HCT116 (cell line): ENCODE data around the gene TACR2. TPM values are rescaled to one million over a fixed set of nuclear protein-coding genes. Genes with fewer than 3 reads are reported as not detected.

ENCODE experiments used
- ATAC-seq: fragments of 200-7000 bp; cut with Tn5 transposase; 2 replicates; pipeline ENCODE4 v1.9.1; 2020; ENCODE audit warnings: mild to moderate bottlenecking, moderate library complexity
- BruUV-seq: library from RNA; stranded (reverse); fragments of 400-500 nt; replicated peaks from 2 replicates; lab custom pipeline; 2021; lab: Mats Ljungman, UMichigan
- CTCF ChIA-PET: fragments of 300-600 bp; sonication (Branson Sonifier 250); formaldehyde crosslinking; loops from one replicate; lab custom pipeline; 2021; ENCODE audit warnings: antibody characterized with exemption; lab: Charles Lee
- POLR2A ChIA-PET: fragments of 300-600, 350-600 bp; sonication (Branson Sonifier 250); formaldehyde crosslinking; loops from one replicate; lab custom pipeline; 2021; ENCODE audit warnings: antibody characterized with exemption; lab: Charles Lee
- RAD21 ChIA-PET, 2 experiments: fragments of 300-600 bp; sonication (Branson Sonifier 250); formaldehyde crosslinking; loops; one replicate each; lab custom pipeline; 2023; ENCODE audit warnings: low total read pairs in 2 of 2; ENCODE audit not compliant: uncharacterized antibody in 2 of 2, unreplicated experiment in 2 of 2, low non-redundant PET in 1 of 2; lab: Charles Lee
- DNase-seq: peaks from one replicate; pipeline ENCODE4 v3.0.0-alpha.2; 2010; ENCODE audit warnings: low read depth, low spot score
- H2AFZ ChIP-seq: fragments of 200-600 bp; shearing (Covaris generic), sonication (generic); 2 replicates; pipeline ENCODE4 v1.6.1; 2017; ENCODE audit warnings: low read depth, mixed run types, mixed read lengths, antibody characterized with exemption, low read length; ENCODE audit not compliant: poor library complexity, severe bottlenecking
- H3K27ac ChIP-seq: 2 replicates; pipeline ENCODE4 v1.5.1; 2012; ENCODE audit warnings: low read depth, low read length
- H3K27me3 ChIP-seq: fragments of 200-600 bp; sonication (generic); 2 replicates; pipeline ENCODE4 v1.6.1; 2016; ENCODE audit warnings: mixed run types, low read length, mixed read lengths; ENCODE audit not compliant: insufficient read depth
- H3K36me3 ChIP-seq, 2 experiments: fragments of 200-500 bp in 1 of 2; fragments of 200-600 bp in 1 of 2; sonication (Bioruptor generic) in 1 of 2; sonication (generic) in 1 of 2; 2 replicates each; pipeline versions ENCODE4 v1.5.1 to v1.6.1; 2014 to 2016; ENCODE audit warnings: low read length in 2 of 2, inconsistent platforms in 1 of 2, mixed read lengths in 1 of 2, mixed run types in 1 of 2; ENCODE audit not compliant: insufficient read depth in 2 of 2, control insufficient read depth in 1 of 2
- H3K4me1 ChIP-seq, 2 experiments: fragments of 200-600 bp in 1 of 2; sonication (generic) in 1 of 2; 2 replicates each; pipeline versions ENCODE4 v1.5.1 to v1.6.1; 2012 to 2017; ENCODE audit warnings: low read length in 2 of 2, inconsistent platforms in 1 of 2, mild to moderate bottlenecking in 1 of 2, mixed read lengths in 1 of 2, mixed run types in 1 of 2, moderate library complexity in 1 of 2; ENCODE audit not compliant: insufficient read depth in 2 of 2, control insufficient read depth in 1 of 2
- H3K4me2 ChIP-seq: fragments of 200-600 bp; sonication (generic); 2 replicates; pipeline ENCODE4 v1.6.1; 2017; ENCODE audit warnings: mixed run types, low read length, mixed read lengths
- H3K4me3 ChIP-seq, 2 experiments: fragments of 200-600 bp in 1 of 2; sonication (generic) in 1 of 2; replicated peaks in 1 of 2; 2 replicates each; pipeline ENCODE4 v1.5.1; 2011 to 2016; ENCODE audit warnings: low read length in 2 of 2, control low read depth in 1 of 2, low read depth in 1 of 2, mild to moderate bottlenecking in 1 of 2, mixed read lengths in 1 of 2, mixed run types in 1 of 2
- H3K79me2 ChIP-seq: fragments of 200-600 bp; sonication (generic); 2 replicates; pipeline ENCODE4 v1.6.1; 2017; ENCODE audit warnings: mild to moderate bottlenecking, mixed run types, low read length, moderate library complexity, mixed read lengths; ENCODE audit not compliant: insufficient read depth
- H3K9ac ChIP-seq: fragments of 200-600 bp; sonication (generic); 2 replicates; pipeline ENCODE4 v1.6.1; 2016; ENCODE audit warnings: low read length, mixed read lengths
- H3K9me2 ChIP-seq: fragments of 200-600 bp; sonication (generic), shearing (Covaris generic); 2 replicates; pipeline ENCODE4 v1.6.1; 2017; ENCODE audit warnings: mixed run types, mild to moderate bottlenecking, moderate library complexity; ENCODE audit not compliant: insufficient read depth
- H3K9me3 ChIP-seq, 2 experiments: fragments of 200-500 bp in 1 of 2; fragments of 200-600 bp in 1 of 2; sonication (Bioruptor generic) in 1 of 2; sonication (generic) in 1 of 2; 2 replicates each; pipeline ENCODE4 v1.6.1; 2014 to 2017; ENCODE audit warnings: low read length in 2 of 2, mixed read lengths in 2 of 2, inconsistent platforms in 1 of 2, low read depth in 1 of 2, mild to moderate bottlenecking in 1 of 2, mixed run types in 1 of 2, moderate library complexity in 1 of 2; ENCODE audit not compliant: control insufficient read depth in 1 of 2, insufficient read depth in 1 of 2
- H4K20me1 ChIP-seq: fragments of 200-600 bp; sonication (generic), shearing (Covaris generic); 2 replicates; pipeline ENCODE4 v1.6.1; 2017; ENCODE audit warnings: mixed run types, mild to moderate bottlenecking, moderate library complexity; ENCODE audit not compliant: insufficient read depth
- ATF3 ChIP-seq: IDR thresholded peaks from 2 replicates; pipeline ENCODE4 v1.6.1; 2012
- CEBPB ChIP-seq: IDR thresholded peaks from 2 replicates; pipeline ENCODE4 v1.6.1; 2012; ENCODE audit warnings: low read depth
- EGR1 ChIP-seq: IDR thresholded peaks from 2 replicates; pipeline ENCODE4 v1.6.1; 2012; ENCODE audit warnings: low read depth
- EZH2phosphoT487 ChIP-seq: fragments of 200-600 bp; IDR thresholded peaks from 2 replicates; pipeline ENCODE4 v1.6.1; 2018; ENCODE audit warnings: antibody characterized with exemption, borderline replicate concordance
- REST ChIP-seq: IDR thresholded peaks from 2 replicates; pipeline ENCODE4 v1.6.1; 2012; ENCODE audit warnings: low read depth
- TCF7L2 ChIP-seq: IDR thresholded peaks from 2 replicates; pipeline ENCODE4 v1.7.0; 2011; ENCODE audit warnings: borderline replicate concordance, inconsistent platforms; ENCODE audit not compliant: insufficient read depth, insufficient read length; ENCODE audit errors: extremely low read depth
- ZNF274 ChIP-seq: fragments of 200-500 bp; sonication (Bioruptor generic); IDR thresholded peaks from 2 replicates; pipeline ENCODE4 v1.6.1; 2014; ENCODE audit warnings: mild to moderate bottlenecking, low read depth, low read length, inconsistent platforms
- intact Hi-C: fragments of 100-400 bp; cut with micrococcal nuclease; formaldehyde crosslinking; loops from 2 replicates; pipeline ENCODE4 v1.10.0; 2022
- total RNA-seq: library from RNA; stranded (reverse); gene quantifications from one replicate; pipeline ENCODE4 v1.2.1, GENCODE V29; 2021; ENCODE audit not compliant: unreplicated experiment

The TACR2 gene
- total RNA-seq, 1 experiment from 2014 or later = not detected

GRCh38 chr10:69417542-69417941 is 824 bp upstream of the TACR2 start (continued):
- TF ChIP-seq REST = no peak
- no peak for TF ChIP-seq CEBPB
- TF ChIP-seq EZH2phosphoT487 = no peak
- TF ChIP-seq TCF7L2 = no peak

GRCh38 chr10:69415951-69416350 is 767 bp downstream of the TACR2 start:
- RAD21 ChIA-PET = no interaction called here
- TF ChIP-seq ATF3 = no peak
- no peak for TF ChIP-seq ZNF274
- no peak for TF ChIP-seq EGR1
- H3K79me2 ChIP-seq = no peaks in the 10 kb centered on the region
- no peaks in the 10 kb centered on the region for H3K9me2 ChIP-seq
- intact Hi-C loops = no loop called here
- H3K4me2 ChIP-seq = no peak overlapping the region
- POLR2A ChIA-PET = no interaction called here
- no peaks in the 10 kb centered on the region for H3K27me3 ChIP-seq
- no peaks in the 10 kb centered on the region for H3K36me3 ChIP-seq
- DNase-seq = no peak
- no peaks in the 10 kb centered on the region for H4K20me1 ChIP-seq
- CTCF ChIA-PET = no interaction called here
- no TSS peak for BruUV-seq
- no peaks in the 10 kb centered on the region for H3K9me3 ChIP-seq
- H3K27ac ChIP-seq = no peak overlapping the region
- peaks cover 3 to 15% of the 10 kb centered on the region in 2 experiments; a peak in 2 of 4 replicates for H3K4me1 ChIP-seq
- no peak for ATAC-seq
- no peak overlapping the region for H3K4me3 ChIP-seq
- no peak overlapping the region for H2AFZ ChIP-seq
- no peak overlapping the region for H3K9ac ChIP-seq
